ENCODE data around the gene CCDC174.
A peak's percentile ranks its signal among the peaks of the same experiment; 100 is the strongest.

GRCh38 chr3:14651440-14652251 is at the start of gene CCDC174:
- TF ChIP-seq CTCF (conservative IDR thresholded peaks at IDR 0.05) (no peak), ZFX (IDR thresholded peaks at IDR 0.05) (peak; percentile 79)

Measured in C4-2B (cell line).